ENCODE data around the gene PCYT1A. TPM values are rescaled to one million over a fixed set of nuclear protein-coding genes. Genes with fewer than 3 reads are reported as not detected.

Gene PCYT1A
- total and polyA plus RNA-seq, 2 of the 13 experiments (the other 11 are each of a cell fraction or from before 2014, with no cell fraction given), result 26.4 to 45.3 TPM

DNA sequence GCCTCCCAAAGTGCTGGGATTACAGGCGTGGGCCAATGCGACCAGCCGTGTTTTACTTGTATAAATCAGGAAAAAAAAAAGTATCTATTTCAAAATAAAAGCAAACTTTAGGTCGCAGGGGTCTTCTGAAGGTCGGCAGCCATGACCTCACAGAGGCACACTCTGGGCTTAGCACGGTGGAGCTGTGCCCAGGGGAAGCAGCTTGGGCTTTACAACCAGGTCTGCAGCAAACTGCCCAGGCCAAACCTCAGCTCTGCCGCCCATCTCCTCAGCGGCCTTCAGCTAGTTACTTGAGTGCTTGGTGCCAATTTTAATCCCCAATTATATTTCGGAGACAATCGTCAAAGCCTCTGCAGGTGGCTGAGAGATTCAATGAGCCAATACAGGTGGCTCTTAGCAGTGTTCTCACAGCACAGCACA lies 106.4 kb downstream of the PCYT1A start:
- in situ Hi-C loops (cut with HindIII; ENCODE audit: extremely low pct_ligation_motif_present, low pct_unique_long_range_greater_than_20kb), result no loop called here
- POLR2A ChIA-PET, result no interaction called here

More for the DNA sequence above, 106.4 kb downstream of the PCYT1A start:
- Histone ChIP-seq H3K27ac (ENCODE audit: extremely low read length, insufficient read depth, low read length) (no peak overlapping the region), H3K27me3 (ENCODE audit: control insufficient read depth in 1 of 2, insufficient read depth in 2 of 2, low read length in 2 of 2) (peaks cover 1 to 16% of the 10 kb centered on the region in 2 experiments; a peak in 2 of 5 replicates), H3K9ac (ENCODE audit: insufficient read depth, low read depth, low read length) (no peak overlapping the region), H3K4me2 (ENCODE audit: low read depth, low read length) (no peak overlapping the region), H2AFZ (ENCODE audit: low read length) (no peak overlapping the region), H4K20me1 (ENCODE audit: insufficient read depth, low read length) (no peaks in the 10 kb centered on the region), H3K79me2 (ENCODE audit: insufficient read depth, low read length) (no peaks in the 10 kb centered on the region), H3K36me3 (replicated peaks in 1 of 2; ENCODE audit: control insufficient read depth in 1 of 2, insufficient read depth in 2 of 2, low read length in 2 of 2) (no peaks in the 10 kb centered on the region), H3K4me3 (replicated peaks in 1 of 3; ENCODE audit: insufficient read depth in 1 of 3, low read depth in 2 of 3, low read length in 3 of 3) (no peak overlapping the region), H3K9me3 (ENCODE audit: low read length) (no peaks in the 10 kb centered on the region), H3K4me1 (ENCODE audit: insufficient read depth, low read length) (peaks cover 26% of the 10 kb centered on the region)
- FAIRE-seq, result no peak
- no peak for DNase-seq (ENCODE audit: low spot score)
- no TSS peak for BruUV-seq (replicated peaks)
- ATAC-seq, result no peak
- CTCF ChIA-PET (ENCODE audit: low intra/inter-chr PET ratio, low total read pairs), result no interaction called here
- intact Hi-C loops (cut with micrococcal nuclease; ENCODE audit: unreplicated experiment), result no loop called here
- 22% methylated on average over 10 of the region's 10 CpGs for WGBS (ENCODE audit: low lambda C conversion rate)
- TF ChIP-seq ISX (CRISPR knock-in tag; conservative IDR thresholded peaks at IDR 0.05), result no peak
- TF ChIP-seq, protein P1, sequence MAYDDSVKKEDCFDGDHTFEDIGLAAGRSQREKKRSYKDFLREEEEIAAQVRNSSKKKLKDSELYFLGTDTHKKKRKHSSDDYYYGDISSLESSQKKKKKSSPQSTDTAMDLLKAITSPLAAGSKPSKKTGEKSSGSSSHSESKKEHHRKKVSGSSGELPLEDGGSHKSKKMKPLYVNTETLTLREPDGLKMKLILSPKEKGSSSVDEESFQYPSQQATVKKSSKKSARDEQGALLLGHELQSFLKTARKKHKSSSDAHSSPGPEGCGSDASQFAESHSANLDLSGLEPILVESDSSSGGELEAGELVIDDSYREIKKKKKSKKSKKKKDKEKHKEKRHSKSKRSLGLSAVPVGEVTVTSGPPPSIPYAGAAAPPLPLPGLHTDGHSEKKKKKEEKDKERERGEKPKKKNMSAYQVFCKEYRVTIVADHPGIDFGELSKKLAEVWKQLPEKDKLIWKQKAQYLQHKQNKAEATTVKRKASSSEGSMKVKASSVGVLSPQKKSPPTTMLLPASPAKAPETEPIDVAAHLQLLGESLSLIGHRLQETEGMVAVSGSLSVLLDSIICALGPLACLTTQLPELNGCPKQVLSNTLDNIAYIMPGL (CRISPR knock-in tag; IDR thresholded peaks at IDR 0.05; ENCODE audit: borderline replicate concordance in 1 of 2, low read depth in 1 of 2), result no peak
- TF ChIP-seq RORA (CRISPR knock-in tag; IDR thresholded peaks at IDR 0.05), result no peak
- TF ChIP-seq ZFYVE20 (CRISPR knock-in tag; IDR thresholded peaks at IDR 0.05; ENCODE audit: borderline replicate concordance, low read depth), result no peak
- no peak for TF ChIP-seq ZNF34 (CRISPR knock-in tag; IDR thresholded peaks at IDR 0.05; ENCODE audit: borderline replicate concordance)
- no peak for TF ChIP-seq ZNF260 (CRISPR knock-in tag; IDR thresholded peaks at IDR 0.05; ENCODE audit: borderline replicate concordance, low read depth)
- TF ChIP-seq ZMYM3 (CRISPR knock-in tag; IDR thresholded peaks at IDR 0.05), result no peak
- no peak for TF ChIP-seq ZFP90 (CRISPR knock-in tag; IDR thresholded peaks at IDR 0.05; ENCODE audit: borderline replicate concordance)
- TF ChIP-seq POLR2AphosphoS2 (IDR thresholded peaks at IDR 0.05; ENCODE audit: low read depth, low read length), result no peak
- TF ChIP-seq, protein P2, sequence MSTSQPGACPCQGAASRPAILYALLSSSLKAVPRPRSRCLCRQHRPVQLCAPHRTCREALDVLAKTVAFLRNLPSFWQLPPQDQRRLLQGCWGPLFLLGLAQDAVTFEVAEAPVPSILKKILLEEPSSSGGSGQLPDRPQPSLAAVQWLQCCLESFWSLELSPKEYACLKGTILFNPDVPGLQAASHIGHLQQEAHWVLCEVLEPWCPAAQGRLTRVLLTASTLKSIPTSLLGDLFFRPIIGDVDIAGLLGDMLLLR (CRISPR knock-in tag; IDR thresholded peaks at IDR 0.05), result no peak
- TF ChIP-seq BRD4 (CRISPR knock-in tag; IDR thresholded peaks at IDR 0.05), result no peak
- TF ChIP-seq, protein P3, sequence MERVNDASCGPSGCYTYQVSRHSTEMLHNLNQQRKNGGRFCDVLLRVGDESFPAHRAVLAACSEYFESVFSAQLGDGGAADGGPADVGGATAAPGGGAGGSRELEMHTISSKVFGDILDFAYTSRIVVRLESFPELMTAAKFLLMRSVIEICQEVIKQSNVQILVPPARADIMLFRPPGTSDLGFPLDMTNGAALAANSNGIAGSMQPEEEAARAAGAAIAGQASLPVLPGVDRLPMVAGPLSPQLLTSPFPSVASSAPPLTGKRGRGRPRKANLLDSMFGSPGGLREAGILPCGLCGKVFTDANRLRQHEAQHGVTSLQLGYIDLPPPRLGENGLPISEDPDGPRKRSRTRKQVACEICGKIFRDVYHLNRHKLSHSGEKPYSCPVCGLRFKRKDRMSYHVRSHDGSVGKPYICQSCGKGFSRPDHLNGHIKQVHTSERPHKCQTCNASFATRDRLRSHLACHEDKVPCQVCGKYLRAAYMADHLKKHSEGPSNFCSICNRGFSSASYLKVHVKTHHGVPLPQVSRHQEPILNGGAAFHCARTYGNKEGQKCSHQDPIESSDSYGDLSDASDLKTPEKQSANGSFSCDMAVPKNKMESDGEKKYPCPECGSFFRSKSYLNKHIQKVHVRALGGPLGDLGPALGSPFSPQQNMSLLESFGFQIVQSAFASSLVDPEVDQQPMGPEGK (CRISPR knock-in tag; IDR thresholded peaks at IDR 0.05), result no peak
- no peak for TF ChIP-seq SCMH1 (CRISPR knock-in tag; IDR thresholded peaks at IDR 0.05; ENCODE audit: borderline replicate concordance)
- no peak for TF ChIP-seq ZSCAN12 (CRISPR knock-in tag; IDR thresholded peaks at IDR 0.05)
- TF ChIP-seq ZNF562 (CRISPR knock-in tag; IDR thresholded peaks at IDR 0.05; ENCODE audit: borderline replicate concordance), result no peak
- TF ChIP-seq DR1 (CRISPR knock-in tag; IDR thresholded peaks at IDR 0.05), result no peak
- TF ChIP-seq MAF1 (CRISPR knock-in tag; IDR thresholded peaks at IDR 0.05; ENCODE audit: borderline replicate concordance), result no peak
- TF ChIP-seq KLF9 (CRISPR knock-in tag; IDR thresholded peaks at IDR 0.05; ENCODE audit: low read depth), result no peak
- TF ChIP-seq MIER2 (CRISPR knock-in tag; IDR thresholded peaks at IDR 0.05), result no peak
- no peak for TF ChIP-seq ZNF253 (CRISPR knock-in tag; IDR thresholded peaks at IDR 0.05; ENCODE audit: borderline replicate concordance)
